Right cardiac atrium (tissue), 5 donors: ENCODE data around the gene ALPP. TPM values are rescaled to one million over a fixed set of nuclear protein-coding genes. Genes with fewer than 3 reads are reported as not detected.
"Not testable (repeated sequence)": the region's sequence is repeated elsewhere in the genome, so short reads cannot be mapped to it uniquely, and the experiment has no call there.

Source experiments
- ATAC-seq, 2 donors: fragments of 200-7000 bp; cut with Tn5 transposase; one replicate each; pipeline versions ENCODE4 v1.8.0 to v1.9.1; 2020; ENCODE audit warnings: moderate library complexity in 2 of 2, mild to moderate bottlenecking in 1 of 2
- DNase-seq, 3 donors: peaks; one replicate each; pipeline ENCODE4 v3.0.0-alpha.2; 2020
- H3K27ac ChIP-seq: one replicate; pipeline ENCODE4 v1.5.1; 2013; ENCODE audit warnings: mild to moderate bottlenecking, low read length, control low read depth, moderate library complexity
- H3K27me3 ChIP-seq: one replicate; pipeline ENCODE4 v1.6.1; 2013; ENCODE audit not compliant: control insufficient read depth, insufficient read depth
- H3K4me1 ChIP-seq: one replicate; pipeline ENCODE4 v1.6.1; 2013; ENCODE audit warnings: low read length; ENCODE audit not compliant: control insufficient read depth, insufficient read depth
- H3K4me3 ChIP-seq: one replicate; pipeline ENCODE4 v1.5.1; 2013; ENCODE audit warnings: low read length, control low read depth
- H3K9me3 ChIP-seq: one replicate; pipeline ENCODE4 v1.6.1; 2013; ENCODE audit warnings: low read length; ENCODE audit not compliant: control insufficient read depth
- WGBS: extraction: QIAGEN DNeasy Blood & Tissue Kit; methylation state at CpG from one replicate; pipeline ENCODE4 v1.1.7; 2013; 5-methylcytosine and 5-hydroxymethylcytosine counted together
- intact Hi-C, 4 donors: fragments of 100-400 bp; cut with DNase I; formaldehyde crosslinking; loops; one replicate each; pipeline versions ENCODE4 v1.11.0 to v1.14.0; 2022 to 2023
- polyA plus RNA-seq: library from polyadenylated mRNA; stranded (reverse); fragments of 200-250 nt; gene quantifications from one replicate; pipeline ENCODE4 v1.2.3, GENCODE V29; 2013
- total RNA-seq, 4 donors: library from RNA; stranded (reverse); fragmentation: NEBNext Ultra II Directional; extraction: Animal tissue kit (Norgen Biotek cat#: 25700); gene quantifications; one replicate each; pipeline ENCODE4 v1.2.1, GENCODE V29; 2021
- donor health status: healthy with polysubstance abuse.
- donor health status: DM: no; HTN: yes; CAD: no.
- donor health status: DM: no; HTN: no; CAD: no.
- donor health status: DM: no; HTN: yes; CAD: no; lungs with severe emphysema.
- donor health status: DM: yes; HTN: yes; CAD: no.

ALPP gene
- total and polyA plus RNA-seq, 5 donors: not detected

DNA sequence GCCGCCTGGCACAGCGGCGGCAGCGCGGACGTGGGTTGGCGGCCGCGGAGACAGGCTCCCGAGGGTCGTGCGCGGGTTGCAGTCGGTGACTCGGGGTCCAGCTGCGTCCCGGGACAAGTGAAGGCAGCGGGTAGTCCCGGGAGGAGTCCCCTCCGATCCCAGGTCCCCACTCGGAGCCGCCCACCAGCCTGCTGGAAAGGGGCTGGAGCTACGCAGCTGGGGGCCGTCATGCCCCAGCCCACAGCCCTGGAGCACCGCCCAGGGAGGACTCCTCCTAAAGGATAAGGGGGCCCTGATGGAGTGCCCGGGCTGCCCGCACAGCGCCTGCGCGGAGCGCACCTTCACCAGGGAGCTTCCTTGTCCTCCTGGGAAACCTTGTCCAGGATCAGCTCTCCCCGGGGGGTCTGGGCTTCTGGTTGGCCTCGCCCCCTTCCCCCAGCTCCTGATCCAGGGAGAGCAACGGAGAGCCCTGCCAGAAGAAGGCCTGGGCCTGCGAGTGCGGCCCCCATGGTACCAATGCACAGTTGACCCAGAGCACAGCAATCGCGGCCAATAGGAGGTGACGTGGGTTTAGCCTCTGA is 25.9 kb upstream of the ALPP start:
- no peak for ATAC-seq
- no peak for DNase-seq
- no peaks in the 10 kb centered on the region for H3K9me3 ChIP-seq
- H3K27ac ChIP-seq: no peak overlapping the region
- H3K27me3 ChIP-seq: no peaks in the 10 kb centered on the region
- no peak overlapping the region for H3K4me3 ChIP-seq
- WGBS: 46% methylated on average over 39 of the region's 39 CpGs
- no peaks in the 10 kb centered on the region for H3K4me1 ChIP-seq
- intact Hi-C loops: no loop called here

DNA sequence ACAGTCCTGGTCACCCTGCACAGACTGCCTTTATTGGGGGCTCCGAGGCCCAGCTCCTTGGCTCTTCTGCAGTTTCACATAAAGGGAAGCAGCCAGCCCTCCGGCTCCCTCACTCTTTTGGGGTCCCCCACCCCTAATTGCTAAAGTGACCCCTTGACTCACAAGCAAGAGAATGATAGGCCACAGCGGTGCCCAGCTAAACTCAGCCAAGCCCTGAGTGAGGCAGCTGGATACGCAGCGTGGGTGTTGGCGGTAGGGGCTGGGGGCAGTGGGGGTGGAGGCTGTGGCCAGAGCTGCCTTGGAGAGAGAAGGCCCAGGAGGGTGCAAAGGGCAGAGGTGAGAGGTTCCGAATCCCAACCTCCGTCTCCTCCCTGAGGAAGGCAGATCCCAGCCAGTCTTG is 25.5 kb upstream of the ALPP start:
- intact Hi-C loops: no loop called here
- H3K4me1 ChIP-seq: no peaks in the 10 kb centered on the region
- H3K27me3 ChIP-seq: no peaks in the 10 kb centered on the region
- no peak overlapping the region for H3K27ac ChIP-seq
- WGBS: 82% methylated on average over 8 of the region's 8 CpGs
- ATAC-seq (no peak), DNase-seq (no peak)
- no peak overlapping the region for H3K4me3 ChIP-seq
- no peaks in the 10 kb centered on the region for H3K9me3 ChIP-seq

DNA sequence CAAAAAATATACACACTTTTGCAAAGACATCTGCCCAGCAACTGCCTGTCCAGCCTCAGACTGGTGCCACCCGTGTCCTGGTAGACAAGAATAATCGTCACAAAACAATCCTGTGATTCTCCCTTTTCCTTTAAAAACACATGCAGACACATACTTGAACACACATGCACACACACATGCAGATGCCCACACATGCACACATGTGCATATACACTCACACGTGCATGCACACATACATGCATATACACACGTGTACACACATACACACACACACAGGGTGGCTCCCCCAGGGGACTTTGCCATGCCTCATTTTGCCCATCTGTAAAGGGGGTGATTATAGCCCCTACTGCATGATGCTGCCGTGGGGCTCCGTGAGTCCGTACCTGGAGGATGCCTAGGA is 24.9 kb upstream of the ALPP start:
- ATAC-seq: no peak
- whole genome bisulfite sequencing: 90% methylated on average over 7 of the region's 7 CpGs
- H3K4me3 ChIP-seq: no peak overlapping the region
- DNase-seq: no peak
- H3K4me1 ChIP-seq: no peaks in the 10 kb centered on the region
- no peaks in the 10 kb centered on the region for H3K27me3 ChIP-seq
- H3K9me3 ChIP-seq: no peaks in the 10 kb centered on the region
- intact Hi-C loops: no loop called here
- no peak overlapping the region for H3K27ac ChIP-seq

DNA sequence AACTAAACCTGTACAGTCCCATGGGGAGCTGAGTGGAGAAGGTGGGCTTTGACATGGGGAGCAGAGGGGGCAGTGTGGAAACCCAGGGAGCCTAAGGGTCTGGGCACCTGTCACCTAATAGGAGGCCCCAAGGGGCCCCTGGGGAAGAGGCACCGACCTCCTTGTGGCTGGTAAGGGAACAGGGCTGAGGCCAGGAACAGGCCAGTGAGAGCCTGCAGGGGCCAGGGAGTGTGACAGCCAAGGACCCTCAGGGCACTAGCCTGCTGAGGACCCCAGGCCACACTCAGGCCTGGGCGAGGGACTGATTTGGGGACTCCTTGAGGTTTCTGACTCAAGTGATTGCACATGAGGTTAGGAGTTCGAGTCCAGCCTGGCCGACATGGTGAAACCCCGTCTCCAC is 24.5 kb upstream of the ALPP start:
- intact Hi-C loops: no loop called here
- no peaks in the 10 kb centered on the region for H3K9me3 ChIP-seq
- no peak overlapping the region for H3K4me3 ChIP-seq
- ATAC-seq: no peak
- no peaks in the 10 kb centered on the region for H3K27me3 ChIP-seq
- WGBS: 84% methylated on average over 5 of the region's 5 CpGs
- DNase-seq: no peak
- H3K4me1 ChIP-seq: no peaks in the 10 kb centered on the region
- H3K27ac ChIP-seq: no peak overlapping the region

DNA sequence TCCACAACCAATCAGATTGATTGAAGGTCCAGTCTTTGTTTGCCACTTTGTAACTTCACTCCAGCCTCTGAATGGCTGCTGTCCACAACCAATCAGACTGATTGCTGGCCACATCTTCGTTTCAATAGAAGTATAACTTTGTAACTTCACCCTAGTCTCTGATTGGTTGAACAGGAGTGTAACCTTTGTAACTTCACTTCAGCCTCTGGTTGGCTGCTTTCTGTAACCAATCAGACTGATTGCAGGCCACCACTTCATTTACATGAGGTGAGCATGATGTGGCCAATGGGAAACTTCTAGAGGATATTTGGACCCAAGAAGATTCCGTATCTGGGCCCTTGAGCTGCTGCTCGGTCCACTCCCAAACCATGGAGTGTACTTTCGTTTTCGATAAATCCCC is 16.9 kb upstream of the ALPP start:
- Histone ChIP-seq H3K27me3 (no peaks in the 10 kb centered on the region), H3K9me3 (no peaks in the 10 kb centered on the region), H3K4me3 (no peak overlapping the region), H3K27ac (no peak overlapping the region), H3K4me1 (no peaks in the 10 kb centered on the region)
- no peak for DNase-seq
- WGBS: 86% methylated on average over 5 of the region's 5 CpGs
- ATAC-seq: no peak
- intact Hi-C loops: no loop called here

DNA sequence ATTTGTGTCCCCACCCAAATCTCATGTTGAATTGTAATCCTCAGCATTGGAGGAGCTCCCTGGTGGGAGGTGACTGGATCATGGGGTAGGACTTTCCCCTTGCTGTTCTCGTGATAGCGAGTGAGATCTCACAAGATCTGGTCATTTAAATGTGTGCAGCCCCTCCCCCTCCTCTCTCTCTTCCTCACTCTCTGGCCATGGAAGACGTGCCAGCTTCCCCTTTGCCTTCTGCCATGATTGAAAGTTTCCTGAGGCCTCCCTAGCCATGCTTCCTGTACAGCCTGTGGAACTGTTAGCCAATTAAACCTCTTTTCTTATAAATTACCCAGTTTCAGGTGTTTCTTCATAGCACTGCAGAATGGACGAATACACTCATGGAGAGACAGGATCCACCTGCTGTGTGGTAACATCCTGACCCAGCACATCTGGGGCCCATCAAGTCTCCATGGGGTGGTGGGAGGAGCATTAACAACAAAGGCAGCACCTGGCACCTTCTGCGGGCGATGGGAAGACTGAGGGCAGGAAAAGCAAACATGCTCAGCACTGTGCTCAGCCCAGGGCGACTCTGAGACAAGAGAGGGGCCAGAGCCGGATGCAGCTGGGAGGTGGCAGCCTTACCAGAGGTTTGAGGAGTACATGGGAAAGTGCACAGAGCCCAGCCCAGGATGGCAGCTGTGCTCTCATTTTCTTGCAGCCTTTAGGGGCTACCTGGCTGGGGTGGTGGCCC is 16.2 kb upstream of the ALPP start:
- H3K9me3 ChIP-seq: no peaks in the 10 kb centered on the region
- no peaks in the 10 kb centered on the region for H3K27me3 ChIP-seq
- intact Hi-C loops: no loop called here
- DNase-seq (no peak), ATAC-seq (no peak)
- H3K27ac ChIP-seq: no peak overlapping the region
- H3K4me1 ChIP-seq: no peaks in the 10 kb centered on the region
- WGBS: 77% methylated on average over 8 of the region's 8 CpGs
- H3K4me3 ChIP-seq: no peak overlapping the region

DNA sequence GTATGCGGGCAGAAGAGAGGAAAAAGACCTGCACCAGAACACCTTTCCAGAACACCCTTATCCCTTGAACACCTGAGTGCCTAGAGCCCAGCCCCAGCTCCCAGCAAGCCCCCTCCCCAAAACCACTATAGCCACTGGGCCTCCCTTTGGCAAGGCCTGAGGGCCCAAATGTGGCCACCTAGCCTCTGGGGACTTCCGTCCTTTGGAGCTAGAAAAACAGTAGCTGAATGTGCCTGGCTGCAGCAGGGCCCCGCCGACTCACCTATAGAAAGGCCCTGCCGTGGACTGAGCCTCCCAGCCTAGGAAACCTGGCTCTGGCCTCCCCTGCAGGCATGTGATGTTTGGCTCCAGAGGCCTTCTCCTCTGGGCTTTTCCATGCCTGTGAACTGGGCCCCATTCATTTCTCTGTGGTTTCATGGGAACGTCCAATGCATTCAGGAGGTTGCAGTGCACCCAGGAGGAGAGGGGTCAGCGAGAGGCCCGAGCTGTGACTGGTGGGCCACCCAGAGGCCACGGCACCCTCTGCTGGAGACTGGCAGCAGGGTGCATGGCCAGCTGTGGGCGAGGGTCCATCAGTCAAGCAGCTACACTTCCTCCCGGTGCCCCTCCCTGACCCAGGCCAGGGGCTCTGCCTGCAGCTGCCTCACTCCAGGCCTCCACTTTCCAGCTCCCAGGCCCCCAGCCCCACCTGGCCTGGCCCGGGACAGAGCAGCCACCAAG is 15.3 kb upstream of the ALPP start:
- H3K27ac ChIP-seq, H3K4me3 ChIP-seq, intact Hi-C loops, DNase-seq, H3K27me3 ChIP-seq, H3K4me1 ChIP-seq, H3K9me3 ChIP-seq: not testable (repeated sequence)
- 76% methylated on average over 12 of the region's 12 CpGs for WGBS
- peak in 1 of 2 donors; percentile 38 for ATAC-seq

DNA sequence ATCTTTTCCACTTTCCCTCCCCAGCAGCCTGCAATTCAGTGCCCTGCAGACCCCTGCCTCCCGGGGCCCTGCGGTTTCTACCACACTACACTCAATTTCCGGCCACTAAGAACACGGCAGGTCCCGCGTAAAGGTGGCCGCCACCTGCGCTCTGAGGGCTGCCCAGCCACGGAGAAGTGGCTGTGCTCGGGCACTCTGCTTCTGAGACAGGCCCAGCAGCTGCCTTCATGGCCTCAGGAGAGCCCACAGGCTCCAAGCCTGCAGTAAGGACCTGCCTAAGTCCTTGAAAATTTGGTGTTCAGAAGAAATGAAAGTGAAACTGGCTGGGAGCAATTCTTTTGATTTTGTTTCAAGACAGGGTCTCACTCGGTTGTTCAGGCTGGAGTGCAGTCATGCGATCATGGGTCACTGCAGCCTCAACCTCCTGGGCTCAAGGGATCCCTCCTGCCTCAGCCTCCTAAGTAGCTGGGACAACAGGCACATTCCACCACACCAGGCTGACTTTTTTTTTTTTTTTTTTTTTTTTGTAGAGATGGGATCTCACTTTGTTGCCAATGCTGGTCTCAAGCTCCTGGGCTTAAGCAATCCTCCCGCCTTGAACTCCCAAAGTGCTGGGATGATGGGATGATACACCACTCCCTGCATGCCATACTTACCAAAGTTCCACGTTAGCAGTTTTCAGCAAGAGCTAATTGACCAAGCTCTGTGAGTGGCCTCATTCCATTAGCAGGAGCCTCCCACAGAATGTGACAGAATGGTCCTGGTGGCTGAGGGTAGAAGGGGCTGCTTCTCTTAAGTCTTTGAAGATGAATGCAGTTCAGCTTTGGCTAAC is 14.6 kb upstream of the ALPP start:
- Histone ChIP-seq H3K4me3 (no peak overlapping the region), H3K9me3 (no peaks in the 10 kb centered on the region), H3K27ac (no peak overlapping the region), H3K4me1 (no peaks in the 10 kb centered on the region), H3K27me3 (no peaks in the 10 kb centered on the region)
- 70% methylated on average over 14 of the region's 14 CpGs for WGBS
- intact Hi-C loops: no loop called here
- DNase-seq: no peak
- no peak for ATAC-seq

DNA sequence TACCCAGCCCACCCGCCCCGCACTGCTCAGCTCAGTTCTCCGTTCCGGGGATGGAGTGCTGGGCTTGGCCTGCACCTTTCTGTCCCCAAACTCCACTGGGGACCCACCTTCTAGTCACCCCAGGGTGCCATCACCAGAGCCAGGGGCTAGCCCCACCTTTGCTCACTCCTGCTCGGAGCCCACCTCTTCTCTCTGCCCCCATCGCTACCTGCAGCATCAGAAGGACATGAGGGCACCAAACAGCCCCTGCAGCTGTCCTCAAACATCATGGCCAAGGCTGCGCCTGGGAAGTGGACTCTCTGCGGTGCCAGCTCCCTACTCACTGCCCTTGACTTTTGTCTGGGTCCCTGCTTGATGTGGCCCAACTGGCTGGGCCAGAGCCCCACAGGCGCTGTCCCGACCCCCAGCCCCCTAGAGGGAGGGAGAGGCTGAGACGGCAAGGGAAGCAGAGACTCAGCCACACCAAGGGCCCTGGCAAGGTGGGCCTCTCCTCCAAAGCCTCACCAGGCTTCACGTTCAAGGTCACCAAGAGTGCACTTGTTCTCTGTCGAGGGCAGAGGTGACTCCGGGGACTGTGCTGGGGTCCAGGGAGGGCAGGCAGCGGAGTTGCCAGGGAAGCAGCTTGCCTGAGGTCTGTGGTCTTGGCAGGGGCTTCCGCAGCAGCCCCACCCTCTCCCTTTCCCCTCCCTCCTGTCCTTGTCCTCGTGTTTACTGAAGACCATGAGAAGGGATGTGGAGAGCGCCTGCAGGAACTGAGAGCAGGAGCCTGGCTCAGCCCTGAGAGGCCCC is 13.6 kb upstream of the ALPP start:
- H3K27me3 ChIP-seq, DNase-seq, H3K27ac ChIP-seq, intact Hi-C loops, H3K9me3 ChIP-seq, H3K4me1 ChIP-seq, H3K4me3 ChIP-seq: not testable (repeated sequence)
- 77% methylated on average over 18 of the region's 18 CpGs for WGBS
- peak in 1 of 2 donors; percentile 13 for ATAC-seq

DNA sequence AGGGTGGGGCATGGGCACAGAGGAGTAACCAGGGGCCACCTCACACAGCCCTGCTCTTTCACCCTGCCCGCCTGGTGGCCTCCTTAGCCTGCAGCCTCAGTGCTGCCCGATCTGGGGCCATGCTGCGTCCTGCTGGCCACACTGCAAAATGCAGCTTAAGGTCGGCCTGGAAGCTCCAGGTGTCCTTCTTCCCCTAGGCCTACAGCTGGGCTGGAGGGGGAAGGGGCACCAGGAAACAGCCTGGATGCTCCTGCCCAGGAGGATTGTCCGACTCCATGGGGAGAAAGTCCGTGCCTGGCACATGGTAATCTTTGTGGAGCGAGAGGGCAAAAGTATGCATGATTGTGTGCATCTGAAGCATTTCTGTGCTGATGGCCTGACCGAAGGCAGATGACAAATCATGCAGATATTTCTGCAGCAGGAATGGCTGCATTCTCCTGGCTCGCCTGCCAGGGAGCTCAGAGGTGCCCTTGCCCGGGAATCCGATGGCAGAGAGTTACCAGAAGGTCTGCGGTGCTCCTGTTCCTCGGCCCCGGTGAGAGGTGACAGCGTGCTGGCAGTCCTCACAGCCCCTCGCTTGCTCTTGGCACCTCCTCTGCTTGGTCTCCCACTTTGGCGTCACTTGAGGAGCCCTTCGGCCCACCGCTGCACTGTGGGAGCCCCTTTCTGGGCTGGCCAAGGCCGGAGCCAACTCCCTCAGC is 12.8 kb upstream of the ALPP start:
- H3K4me1 ChIP-seq: no peaks in the 10 kb centered on the region
- intact Hi-C loops: no loop called here
- no peaks in the 10 kb centered on the region for H3K9me3 ChIP-seq
- ATAC-seq: peak; percentile 48 to 65
- no peak overlapping the region for H3K4me3 ChIP-seq
- 75% methylated on average over 20 of the region's 20 CpGs for WGBS
- DNase-seq: no peak
- no peaks in the 10 kb centered on the region for H3K27me3 ChIP-seq
- H3K27ac ChIP-seq: no peak overlapping the region
